Stomach smooth muscle (tissue), 2 donors: Measurements from ENCODE around the gene CFDP1.

Source experiments
- H3K27ac ChIP-seq: one replicate; pipeline ENCODE4 v1.7.0; 2013; ENCODE audit warnings: mild to moderate bottlenecking, low read length, inconsistent platforms
- H3K27me3 ChIP-seq, 2 donors: one replicate each; pipeline ENCODE4 v1.7.0; 2013; ENCODE audit warnings: low read length in 2 of 2; ENCODE audit not compliant: insufficient read depth in 2 of 2, control insufficient read depth in 1 of 2
- H3K36me3 ChIP-seq, 2 donors: one replicate each; pipeline ENCODE4 v1.7.0; 2013; ENCODE audit warnings: low read length in 2 of 2; ENCODE audit not compliant: control insufficient read depth in 2 of 2, insufficient read depth in 2 of 2
- H3K4me1 ChIP-seq: one replicate; pipeline ENCODE4 v1.7.0; 2013; ENCODE audit warnings: low read length; ENCODE audit not compliant: control insufficient read depth, insufficient read depth
- H3K4me3 ChIP-seq, 2 donors: one replicate each; pipeline ENCODE4 v1.7.0; 2013; ENCODE audit warnings: low read length in 2 of 2
- H3K9ac ChIP-seq, 2 donors: one replicate each; pipeline ENCODE4 v1.7.0; 2013; ENCODE audit warnings: low read length in 2 of 2, mild to moderate bottlenecking in 1 of 2
- H3K9me3 ChIP-seq, 2 donors: one replicate each; pipeline ENCODE4 v1.7.0; 2013; ENCODE audit warnings: low read length in 2 of 2; ENCODE audit not compliant: control insufficient read depth in 2 of 2
- donor health status: healthy.
- donor health status: Pancreatic carcinoma.

Gene CFDP1

GRCh38 chr16:75337430-75337829 lies 95.9 kb downstream of the CFDP1 start:
- Histone ChIP-seq H3K4me3 (no peak overlapping the region), H3K4me1 (peaks cover 18% of the 10 kb centered on the region), H3K27ac (no peak overlapping the region), H3K27me3 (no peaks in the 10 kb centered on the region), H3K9ac (no peak overlapping the region), H3K9me3 (no peaks in the 10 kb centered on the region), H3K36me3 (no peaks in the 10 kb centered on the region)

GRCh38 chr16:75336521-75336920 lies 96.8 kb downstream of the CFDP1 start:
- no peaks in the 10 kb centered on the region for H3K9me3 ChIP-seq
- no peak overlapping the region for H3K4me3 ChIP-seq
- H3K4me1 ChIP-seq, result peaks cover 10% of the 10 kb centered on the region
- no peaks in the 10 kb centered on the region for H3K36me3 ChIP-seq
- H3K9ac ChIP-seq, result no peak overlapping the region
- no peak overlapping the region for H3K27ac ChIP-seq
- H3K27me3 ChIP-seq, result no peaks in the 10 kb centered on the region

GRCh38 chr16:75333721-75334163 lies 99.6 kb downstream of the CFDP1 start:
- Histone ChIP-seq H3K9me3 (no peaks in the 10 kb centered on the region), H3K4me3 (no peak overlapping the region), H3K36me3 (no peaks in the 10 kb centered on the region), H3K27me3 (no peaks in the 10 kb centered on the region), H3K9ac (no peak overlapping the region), H3K4me1 (peaks cover 3% of the 10 kb centered on the region), H3K27ac (no peak overlapping the region)

GRCh38 chr16:75329943-75330342 lies 103.4 kb downstream of the CFDP1 start:
- H3K36me3 ChIP-seq, result no peaks in the 10 kb centered on the region
- no peak overlapping the region for H3K27ac ChIP-seq
- peaks cover 3% of the 10 kb centered on the region for H3K4me1 ChIP-seq
- H3K9me3 ChIP-seq, result no peaks in the 10 kb centered on the region
- no peak overlapping the region for H3K9ac ChIP-seq
- H3K27me3 ChIP-seq, result no peaks in the 10 kb centered on the region
- no peak overlapping the region for H3K4me3 ChIP-seq

GRCh38 chr16:75326333-75326732 lies 107.0 kb downstream of the CFDP1 start:
- H3K27me3 ChIP-seq, result no peaks in the 10 kb centered on the region
- no peaks in the 10 kb centered on the region for H3K36me3 ChIP-seq
- no peaks in the 10 kb centered on the region for H3K9me3 ChIP-seq
- no peaks in the 10 kb centered on the region for H3K4me1 ChIP-seq
- H3K4me3 ChIP-seq, result no peak overlapping the region
- no peak overlapping the region for H3K27ac ChIP-seq
- no peak overlapping the region for H3K9ac ChIP-seq

- no peaks in the 10 kb centered on the region for H3K4me1 ChIP-seq
- no peaks in the 10 kb centered on the region for H3K36me3 ChIP-seq
- H3K27ac ChIP-seq, result no peak overlapping the region
- no peak overlapping the region for H3K9ac ChIP-seq
- H3K27me3 ChIP-seq, result no peaks in the 10 kb centered on the region
- H3K9me3 ChIP-seq, result no peaks in the 10 kb centered on the region
- no peak overlapping the region for H3K4me3 ChIP-seq
Measured at GRCh38 chr16:75323933-75324332, 109.4 kb downstream of the CFDP1 start.

- Histone ChIP-seq H3K9me3 (no peaks in the 10 kb centered on the region), H3K27ac (no peak overlapping the region), H3K9ac (no peak overlapping the region), H3K4me1 (no peaks in the 10 kb centered on the region), H3K4me3 (no peak overlapping the region), H3K36me3 (no peaks in the 10 kb centered on the region), H3K27me3 (no peaks in the 10 kb centered on the region)
Measured at GRCh38 chr16:75323198-75323597, 110.1 kb downstream of the CFDP1 start.

GRCh38 chr16:75322740-75323139 lies 110.6 kb downstream of the CFDP1 start:
- Histone ChIP-seq H3K9me3 (no peaks in the 10 kb centered on the region), H3K27ac (no peak overlapping the region), H3K4me1 (no peaks in the 10 kb centered on the region), H3K27me3 (no peaks in the 10 kb centered on the region), H3K4me3 (no peak overlapping the region), H3K9ac (no peak overlapping the region), H3K36me3 (no peaks in the 10 kb centered on the region)

- H3K27me3 ChIP-seq, result no peaks in the 10 kb centered on the region
- H3K9ac ChIP-seq, result no peak overlapping the region
- H3K4me1 ChIP-seq, result peaks cover 2% of the 10 kb centered on the region
- H3K4me3 ChIP-seq, result no peak overlapping the region
- no peaks in the 10 kb centered on the region for H3K36me3 ChIP-seq
- no peak overlapping the region for H3K27ac ChIP-seq
- no peaks in the 10 kb centered on the region for H3K9me3 ChIP-seq
Measured at GRCh38 chr16:75320435-75320834, 112.9 kb downstream of the CFDP1 start.

GRCh38 chr16:75319513-75320411 lies 113.5 kb downstream of the CFDP1 start:
- Histone ChIP-seq H3K9me3 (no peaks in the 10 kb centered on the region), H3K36me3 (no peaks in the 10 kb centered on the region), H3K9ac (no peak overlapping the region), H3K27ac (no peak overlapping the region), H3K4me3 (no peak overlapping the region), H3K4me1 (peaks cover 2% of the 10 kb centered on the region), H3K27me3 (no peaks in the 10 kb centered on the region)

- Histone ChIP-seq H3K9me3 (no peaks in the 10 kb centered on the region), H3K27ac (no peak overlapping the region), H3K27me3 (no peaks in the 10 kb centered on the region), H3K4me1 (peaks cover 2% of the 10 kb centered on the region), H3K4me3 (no peak overlapping the region), H3K9ac (no peak overlapping the region), H3K36me3 (no peaks in the 10 kb centered on the region)
Measured at GRCh38 chr16:75318737-75319136, 114.6 kb downstream of the CFDP1 start.
